ENCODE data around the gene NR1D1.

NR1D1 gene

GRCh38 chr17:40056379-40057015 lies 43.9 kb downstream of the NR1D1 start:
- ChIA-PET POLR2A (interaction anchor here (0.5 kb wide), 1 partner anchor 1633 kb away, joined by 4 read pairs; no protein-coding TSS in a partner anchor), CTCF (interaction anchor here (0.6 to 11.7 kb wide), 5 partner anchors 18 to 57 kb away, joined by 3 to 111 read pairs (median 8); no protein-coding TSS in a partner anchor)
- no peak for TF ChIP-seq CTCF (IDR thresholded peaks at IDR 0.05; ENCODE audit: insufficient read depth, low read length, missing control alignments)
- DNase-seq (ENCODE audit: low read depth, low spot score), result no peak
- H3K4me3 ChIP-seq (ENCODE audit: low read depth, low read length), result no peak overlapping the region

Data from AG04449 (cell line).